Natural killer cell (primary cell): ENCODE measurements around the gene SMG5. TPM values are rescaled to one million over a fixed set of nuclear protein-coding genes. Genes with fewer than 3 reads are reported as not detected.

Experiments used
- ATAC-seq, 3 donors: fragments of 150-1000 bp in 2 of 3; fragments of 200-7000 bp in 1 of 3; cut with Tn5 transposase; 1 replicate in 1 of 3; 2 replicates in 2 of 3; pipeline ENCODE4 v1.10.0; 2021; ENCODE audit warnings: mild to moderate bottlenecking in 2 of 3, moderate library complexity in 2 of 3
- DNase-seq, 2 donors: peaks; one replicate each; pipeline versions ENCODE4 v3.0.0 to v3.0.0-alpha.2; 2013 to 2021; ENCODE audit warnings: mixed read lengths in 1 of 2
- H3K27ac ChIP-seq: one replicate; pipeline ENCODE4 v1.5.1; 2013; ENCODE audit warnings: mild to moderate bottlenecking, low read length
- H3K27me3 ChIP-seq: one replicate; pipeline ENCODE4 v1.6.1; 2013; ENCODE audit warnings: low read length; ENCODE audit not compliant: control insufficient read depth, insufficient read depth
- H3K36me3 ChIP-seq: one replicate; pipeline ENCODE4 v1.6.1; 2013; ENCODE audit warnings: low read length; ENCODE audit not compliant: control insufficient read depth, insufficient read depth
- H3K4me1 ChIP-seq: one replicate; pipeline ENCODE4 v1.6.1; 2013; ENCODE audit warnings: low read length; ENCODE audit not compliant: control insufficient read depth, insufficient read depth
- H3K4me3 ChIP-seq: one replicate; pipeline ENCODE4 v1.5.1; 2013; ENCODE audit warnings: low read length
- H3K9me3 ChIP-seq: one replicate; pipeline ENCODE4 v1.6.1; 2013; ENCODE audit warnings: low read length; ENCODE audit not compliant: control insufficient read depth, insufficient read depth
- H3K27ac Mint-ChIP-seq, 2 donors: one replicate each; pipeline ENCODE4 v1.8.0; 2022; ENCODE audit warnings: mild to moderate bottlenecking in 2 of 2, mixed read lengths in 2 of 2, moderate library complexity in 1 of 2
- H3K27me3 Mint-ChIP-seq, 2 donors: one replicate each; pipeline ENCODE4 v1.8.0; 2022; ENCODE audit warnings: low read depth in 2 of 2, mixed read lengths in 2 of 2
- H3K36me3 Mint-ChIP-seq: one replicate; pipeline ENCODE4 v1.8.0; 2022; ENCODE audit warnings: mixed read lengths
- H3K4me1 Mint-ChIP-seq, 2 donors: one replicate each; pipeline ENCODE4 v1.8.0; 2022; ENCODE audit warnings: mixed read lengths in 2 of 2
- H3K4me3 Mint-ChIP-seq: one replicate; pipeline ENCODE4 v1.8.0; 2022; ENCODE audit warnings: mild to moderate bottlenecking, moderate library complexity, mixed read lengths
- H3K9me3 Mint-ChIP-seq, 2 donors: one replicate each; pipeline ENCODE4 v1.8.0; 2022; ENCODE audit warnings: mixed read lengths in 2 of 2
- WGBS: methylation state at CpG from one replicate; pipeline ENCODE4 v1.1.7; 2013; ENCODE audit warnings: missing lambda C conversion rate; ENCODE audit not compliant: insufficient coverage; 5-methylcytosine and 5-hydroxymethylcytosine counted together
- intact Hi-C: fragments of 100-400 bp; cut with micrococcal nuclease; formaldehyde crosslinking; loops from one replicate; pipeline ENCODE4 v1.14.2; 2022
- total RNA-seq, 4 donors: library from RNA; stranded (reverse); fragments of 120-200 nt in 1 of 4; gene quantifications; one replicate each; pipeline versions ENCODE4 v1.2.3 to v1.2.4, GENCODE V29; 2013 to 2022
- TF ChIP-seq, protein P1 (sequence below): fragments of 200-600 bp; IDR thresholded peaks from one replicate; pipeline ENCODE4 v1.8.0; 2022; ENCODE audit warnings: antibody characterized with exemption

The SMG5 gene
- total RNA-seq, 3 donors from 2014 or later (not counting 1 experiment from before 2014, with no cell fraction given) = 76.7 to 93.9 (median 87.6) TPM

DNA sequence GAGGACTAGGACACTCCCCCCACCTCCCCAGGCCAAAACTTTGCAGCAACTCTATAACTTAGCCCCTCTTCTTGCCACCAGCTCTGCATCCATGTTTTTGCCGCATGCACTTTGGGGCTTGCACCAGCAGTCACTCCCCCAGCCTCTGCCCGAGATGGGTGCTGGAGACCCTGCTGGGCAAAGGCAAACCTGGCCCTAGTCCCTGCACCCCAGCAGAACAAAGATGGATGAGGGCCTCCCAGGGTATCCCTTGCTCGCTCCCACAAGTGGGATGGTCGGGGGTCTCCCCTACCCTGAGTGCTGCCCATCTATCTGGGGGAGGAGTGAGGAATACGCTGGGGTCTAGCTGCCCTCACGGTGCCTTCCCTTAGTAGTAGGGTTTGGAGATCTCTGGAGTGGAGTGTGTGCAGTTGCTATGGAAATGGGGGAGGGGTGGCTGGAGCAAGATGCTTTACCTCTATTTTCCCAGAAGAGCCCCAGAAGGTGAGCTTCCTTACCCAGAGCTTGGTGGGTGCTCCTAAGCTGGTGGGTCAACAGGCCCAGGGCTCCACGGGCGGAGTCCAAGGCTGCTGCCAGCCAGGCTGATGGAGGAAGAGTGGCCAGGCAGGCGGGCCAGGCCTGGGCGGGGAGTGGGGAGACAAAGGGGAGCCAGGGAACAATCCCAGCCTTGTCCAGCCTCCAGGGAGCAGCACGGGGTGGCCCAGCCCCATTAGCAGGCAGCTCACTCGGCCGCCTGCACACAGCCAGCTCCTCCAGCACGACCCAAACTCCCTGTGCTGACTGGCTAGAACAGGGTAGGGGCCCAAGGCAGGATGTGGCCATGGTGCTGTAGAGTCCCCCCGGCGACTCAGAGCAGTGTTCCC, 34.9 kb downstream of the SMG5 start, which contains the start of gene PAQR6:
Gene PAQR6 (minus strand): TSS at position 597 of the 863 bp plus-strand sequence. CDS start 1,325 bp downstream, outside the sequence.
- peaks cover 32% of the 10 kb centered on the region for H3K36me3 ChIP-seq
- peaks cover 0 to 24% of the 10 kb centered on the region in 2 donors for H3K4me1 Mint-ChIP-seq
- intact Hi-C loops = no loop called here
- no peaks in the 10 kb centered on the region for H3K9me3 Mint-ChIP-seq
- H3K9me3 ChIP-seq = no peaks in the 10 kb centered on the region
- no peak within 1 kb of the TSS for H3K27ac ChIP-seq
- TF ChIP-seq, protein P1, sequence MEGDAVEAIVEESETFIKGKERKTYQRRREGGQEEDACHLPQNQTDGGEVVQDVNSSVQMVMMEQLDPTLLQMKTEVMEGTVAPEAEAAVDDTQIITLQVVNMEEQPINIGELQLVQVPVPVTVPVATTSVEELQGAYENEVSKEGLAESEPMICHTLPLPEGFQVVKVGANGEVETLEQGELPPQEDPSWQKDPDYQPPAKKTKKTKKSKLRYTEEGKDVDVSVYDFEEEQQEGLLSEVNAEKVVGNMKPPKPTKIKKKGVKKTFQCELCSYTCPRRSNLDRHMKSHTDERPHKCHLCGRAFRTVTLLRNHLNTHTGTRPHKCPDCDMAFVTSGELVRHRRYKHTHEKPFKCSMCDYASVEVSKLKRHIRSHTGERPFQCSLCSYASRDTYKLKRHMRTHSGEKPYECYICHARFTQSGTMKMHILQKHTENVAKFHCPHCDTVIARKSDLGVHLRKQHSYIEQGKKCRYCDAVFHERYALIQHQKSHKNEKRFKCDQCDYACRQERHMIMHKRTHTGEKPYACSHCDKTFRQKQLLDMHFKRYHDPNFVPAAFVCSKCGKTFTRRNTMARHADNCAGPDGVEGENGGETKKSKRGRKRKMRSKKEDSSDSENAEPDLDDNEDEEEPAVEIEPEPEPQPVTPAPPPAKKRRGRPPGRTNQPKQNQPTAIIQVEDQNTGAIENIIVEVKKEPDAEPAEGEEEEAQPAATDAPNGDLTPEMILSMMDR = no peak
- no peaks in the 10 kb centered on the region for H3K27me3 Mint-ChIP-seq
- DNase-seq (no peak), ATAC-seq (no peak)
- H3K27me3 ChIP-seq = no peaks in the 10 kb centered on the region
- no peaks in the 10 kb centered on the region for H3K36me3 Mint-ChIP-seq
- peaks cover 16% of the 10 kb centered on the region for H3K4me1 ChIP-seq
- no peak within 1 kb of the TSS for H3K4me3 ChIP-seq
- peak within 1 kb of the TSS; percentile 37 for H3K4me3 Mint-ChIP-seq
- H3K27ac Mint-ChIP-seq = peak within 1 kb of the TSS; percentile 31 to 38
- WGBS = 89% methylated on average over 16 of the region's 16 CpGs

DNA sequence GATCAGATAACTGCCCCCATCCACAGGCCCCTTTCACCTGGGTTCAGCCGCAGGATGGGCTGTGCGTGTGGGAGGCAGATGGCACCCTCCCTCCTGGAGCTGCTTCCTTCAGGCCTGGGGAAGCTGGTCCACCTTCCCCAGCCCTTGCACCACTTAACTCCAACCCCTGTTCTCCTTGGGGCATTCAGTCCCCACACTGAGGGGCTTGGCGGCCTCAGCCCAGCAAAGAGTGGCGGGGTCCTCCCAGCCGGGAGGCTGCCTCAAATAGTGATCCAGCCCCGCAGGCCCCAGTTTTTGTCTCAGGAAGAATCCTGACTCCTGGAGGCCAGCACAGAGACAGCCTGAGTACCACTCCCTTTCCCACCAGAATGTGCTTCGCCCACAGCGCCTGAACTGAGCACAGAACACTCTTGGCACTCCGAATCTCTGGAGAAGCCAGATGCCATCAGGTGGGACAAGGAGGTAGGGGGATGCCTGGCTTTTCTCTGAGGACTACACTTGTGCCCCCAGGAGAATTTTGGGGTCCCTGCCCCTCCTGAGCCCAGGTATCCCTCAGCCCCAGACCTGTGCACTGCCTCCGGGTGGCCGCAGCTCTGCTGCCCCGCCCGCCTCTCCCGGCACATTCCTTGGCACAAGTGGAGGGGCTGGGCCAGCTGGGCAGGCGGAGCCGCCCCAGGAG, 35.7 kb downstream of the SMG5 start:
- WGBS = 91% methylated on average over 16 of the region's 16 CpGs
- Histone ChIP-seq H3K4me3 (no peak overlapping the region), H3K27ac (no peak overlapping the region), H3K27me3 (no peaks in the 10 kb centered on the region), H3K36me3 (peaks cover 25% of the 10 kb centered on the region), H3K9me3 (no peaks in the 10 kb centered on the region), H3K4me1 (peaks cover 17% of the 10 kb centered on the region)
- peaks cover 0 to 24% of the 10 kb centered on the region in 2 donors for H3K4me1 Mint-ChIP-seq
- H3K27ac Mint-ChIP-seq = peak overlapping the region in 1 of 2 donors; percentile 83
- H3K27me3 Mint-ChIP-seq = no peaks in the 10 kb centered on the region
- intact Hi-C loops = no loop called here
- ATAC-seq (no peak), DNase-seq (no peak)
- TF ChIP-seq, protein P1 = no peak
- H3K36me3 Mint-ChIP-seq = no peaks in the 10 kb centered on the region
- H3K4me3 Mint-ChIP-seq = no peak overlapping the region
- H3K9me3 Mint-ChIP-seq = no peaks in the 10 kb centered on the region

DNA sequence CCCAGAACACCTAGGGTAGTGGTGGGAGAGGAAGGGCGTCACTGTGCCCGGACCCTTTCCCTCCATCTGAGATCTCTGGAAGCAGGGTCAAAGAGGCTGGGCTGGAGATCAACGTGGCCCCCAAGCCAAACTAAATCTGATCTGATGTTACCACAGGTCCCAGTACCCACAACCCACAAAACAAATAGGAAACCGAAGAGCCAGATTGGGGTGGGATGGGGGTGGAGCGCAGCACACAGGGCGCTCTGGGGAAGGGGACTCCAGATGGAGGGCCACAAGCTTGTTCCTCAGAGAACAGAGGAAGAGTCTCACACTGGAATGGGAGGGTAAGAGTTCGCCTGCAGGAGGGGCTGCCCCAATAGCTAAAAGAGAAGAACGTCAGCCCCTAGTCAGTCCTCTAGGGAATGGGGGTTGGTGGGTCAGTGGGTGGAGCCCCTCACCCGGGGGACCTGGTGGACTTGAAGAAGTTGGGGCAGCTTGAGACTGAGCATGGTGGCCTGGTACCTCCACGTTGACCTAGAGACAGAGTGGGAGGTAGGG, 36.3 kb downstream of the SMG5 start:
- TF ChIP-seq, protein P1 = no peak
- no peaks in the 10 kb centered on the region for H3K36me3 Mint-ChIP-seq
- no peak for ATAC-seq
- H3K27ac Mint-ChIP-seq = peak overlapping the region in 1 of 2 donors; percentile 83
- H3K27me3 Mint-ChIP-seq = no peaks in the 10 kb centered on the region
- DNase-seq = no peak
- H3K4me1 ChIP-seq = peaks cover 22% of the 10 kb centered on the region
- peaks cover 0 to 24% of the 10 kb centered on the region in 2 donors for H3K4me1 Mint-ChIP-seq
- H3K27me3 ChIP-seq = no peaks in the 10 kb centered on the region
- H3K9me3 Mint-ChIP-seq = no peaks in the 10 kb centered on the region
- WGBS = 47% methylated on average over 10 of the region's 10 CpGs
- no peaks in the 10 kb centered on the region for H3K9me3 ChIP-seq
- peak overlapping the region; percentile 33 for H3K4me3 ChIP-seq
- peaks cover 19% of the 10 kb centered on the region for H3K36me3 ChIP-seq
- no peak overlapping the region for H3K27ac ChIP-seq
- intact Hi-C loops = no loop called here
- H3K4me3 Mint-ChIP-seq = peak overlapping the region; percentile 40
